NCI-H128 (cell line): Measurements from ENCODE around the gene MCOLN1.

Source experiments
- DNase-seq: peaks from one replicate; lab custom pipeline; 2025; ENCODE audit not compliant: unreplicated experiment; lab: John Stamatoyannopoulos, UW

The MCOLN1 gene

DNA sequence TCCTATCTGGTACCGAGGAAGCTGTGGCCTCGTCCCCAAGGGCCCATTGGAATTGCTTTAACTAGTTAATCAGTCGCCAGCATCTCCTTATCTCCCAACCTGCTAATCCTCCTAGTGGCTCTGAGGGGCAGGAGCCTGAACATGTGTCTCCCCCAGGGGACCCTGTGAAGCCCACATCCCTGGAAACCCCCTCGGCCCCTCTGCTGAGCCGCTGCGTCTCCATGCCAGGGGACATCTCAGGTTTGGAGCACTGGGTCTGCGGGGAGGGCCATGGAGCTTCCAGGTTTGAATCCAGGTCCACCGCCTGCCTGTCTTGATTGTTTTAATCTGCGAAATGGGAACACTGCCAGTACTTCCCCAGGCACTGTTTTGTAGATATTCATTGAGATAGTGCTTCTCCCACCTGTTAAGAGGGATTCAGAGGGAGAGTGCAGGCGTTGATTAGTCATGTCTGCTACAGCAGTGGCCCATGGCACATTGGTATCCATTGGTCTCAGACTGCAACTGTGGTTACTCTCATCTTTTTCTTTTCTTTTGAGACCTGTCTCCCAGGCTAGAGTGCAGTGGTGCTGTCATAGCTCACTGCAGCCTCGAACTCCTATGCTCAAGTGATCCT lies 19.5 kb downstream of the MCOLN1 start:
- DNase-seq: no peak

GRCh38 chr19:7542556-7543348 lies 20.3 kb downstream of the MCOLN1 start:
- no peak for DNase-seq

GRCh38 chr19:7544626-7545025 lies 22.2 kb downstream of the MCOLN1 start:
- no peak for DNase-seq

- DNase-seq: no peak
Measured at GRCh38 chr19:7545300-7545699, 22.9 kb downstream of the MCOLN1 start.

DNA sequence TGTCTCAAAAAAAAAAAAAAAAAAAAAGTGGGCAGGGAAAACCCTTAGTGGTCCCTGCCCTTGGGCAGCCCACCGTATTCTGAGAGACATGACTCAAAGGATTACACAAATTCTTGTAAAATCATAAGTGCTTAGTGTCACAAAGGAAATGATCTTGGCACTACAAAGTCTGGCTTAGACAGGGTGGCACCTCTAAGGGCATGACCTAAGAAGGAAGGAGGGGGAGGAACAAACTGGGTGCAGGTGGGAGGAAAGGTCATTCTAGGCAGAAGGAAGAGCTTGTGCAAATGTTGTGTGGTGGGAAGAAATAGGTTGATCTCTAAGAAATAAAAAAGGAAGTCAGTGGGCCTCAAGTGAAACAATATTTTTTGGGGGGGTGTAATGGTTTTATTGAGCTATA lies 23.5 kb downstream of the MCOLN1 start:
- no peak for DNase-seq

DNA sequence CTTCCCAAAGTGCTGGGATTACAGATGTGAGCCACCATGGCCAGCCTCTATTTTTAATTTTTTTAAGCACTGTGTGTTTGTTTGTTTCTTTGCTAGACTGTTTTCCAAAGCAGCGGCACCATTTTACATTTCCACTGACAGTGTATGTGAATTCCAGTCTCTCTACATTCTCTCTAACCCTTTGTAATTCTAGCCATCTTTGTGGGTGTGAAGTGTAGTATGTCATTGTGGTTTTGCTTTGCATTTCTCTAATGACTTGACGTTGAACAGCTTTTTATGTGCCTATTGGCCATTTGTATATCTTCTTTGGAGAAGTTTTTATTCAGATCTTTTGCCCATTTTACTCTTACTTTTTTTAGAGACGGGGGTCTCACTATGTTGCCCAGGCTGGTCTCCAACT lies 24.7 kb downstream of the MCOLN1 start:
- no peak for DNase-seq

DNA sequence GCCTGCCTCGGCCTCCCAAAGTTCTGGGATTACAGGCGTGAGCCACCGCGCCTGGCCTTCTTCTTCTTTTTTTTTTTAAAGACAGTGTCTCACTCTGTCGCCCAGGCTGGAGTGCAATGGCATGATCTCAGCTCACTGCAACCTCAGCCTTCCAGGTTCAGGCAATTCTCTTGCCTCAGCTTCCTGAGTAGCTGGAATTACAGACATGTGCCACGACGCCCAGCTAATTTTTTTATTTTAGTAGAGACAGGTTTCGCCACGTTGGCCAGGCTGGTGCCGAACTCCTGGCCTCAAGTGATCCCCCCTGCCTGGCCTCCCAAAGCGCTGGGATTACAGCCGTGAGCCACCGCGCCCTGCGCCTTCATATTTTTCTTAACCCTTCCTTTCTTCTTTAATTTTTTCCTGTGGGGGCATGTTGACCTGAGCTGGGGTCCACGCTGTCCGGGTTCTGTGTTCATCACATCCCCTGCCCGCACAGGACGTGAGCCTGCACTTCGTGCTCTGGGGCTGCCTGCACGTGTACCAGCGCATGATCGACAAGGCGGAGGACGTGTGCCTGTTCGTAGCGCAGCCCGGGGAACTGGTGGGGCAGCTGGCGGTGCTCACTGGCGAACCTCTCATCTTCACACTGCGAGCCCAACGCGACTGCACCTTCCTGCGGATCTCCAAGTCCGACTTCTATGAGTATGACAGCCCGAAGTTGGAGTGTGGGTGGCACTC lies 27.2 kb downstream of the MCOLN1 start:
- DNase-seq: no peak

DNA sequence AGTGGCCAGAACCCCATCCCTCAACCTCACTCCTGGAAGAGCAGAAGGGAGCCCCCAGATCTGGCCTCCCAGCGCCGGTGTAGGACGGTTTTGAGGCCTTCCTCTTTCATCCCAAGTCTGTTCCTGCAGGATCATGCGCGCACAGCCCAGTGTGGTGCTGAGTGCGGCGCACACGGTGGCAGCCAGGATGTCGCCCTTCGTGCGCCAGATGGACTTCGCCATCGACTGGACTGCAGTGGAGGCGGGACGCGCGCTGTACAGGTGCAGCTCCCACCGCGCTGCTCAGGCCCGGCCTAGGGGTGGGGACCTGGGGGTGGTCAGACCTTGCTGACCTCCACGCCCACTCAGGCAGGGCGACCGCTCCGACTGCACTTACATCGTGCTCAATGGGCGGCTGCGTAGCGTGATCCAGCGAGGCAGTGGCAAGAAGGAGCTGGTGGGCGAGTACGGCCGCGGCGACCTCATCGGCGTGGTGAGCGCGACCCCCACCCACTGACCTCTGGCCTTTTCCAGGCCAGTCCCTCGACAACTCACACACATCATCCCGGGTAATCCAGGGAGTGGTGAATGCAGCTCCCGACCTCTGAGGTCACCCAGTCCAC lies 27.8 kb downstream of the MCOLN1 start:
- DNase-seq: no peak

- no peak for DNase-seq
Measured at GRCh38 chr19:7550987-7551761, 28.8 kb downstream of the MCOLN1 start.

DNA sequence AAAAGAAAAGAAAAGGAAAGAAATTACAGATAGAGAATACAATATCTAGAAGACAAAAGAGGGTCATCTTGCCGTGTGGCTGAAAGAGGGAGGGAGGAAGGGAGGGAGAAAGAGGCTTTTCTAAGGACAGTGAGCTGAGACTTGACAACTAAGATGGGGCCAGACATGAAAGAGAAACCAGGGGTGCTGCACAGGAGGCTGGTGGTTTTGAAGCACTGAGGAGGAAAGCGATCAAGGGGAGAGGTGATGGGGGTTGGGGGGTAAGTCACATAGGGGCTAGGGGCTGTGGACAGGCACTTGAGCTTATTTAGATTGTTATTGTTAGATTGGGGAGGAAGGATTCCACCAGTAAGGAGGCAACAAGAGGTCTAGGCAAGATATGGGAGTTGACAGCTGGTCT lies 30.4 kb downstream of the MCOLN1 start:
- no peak for DNase-seq

GRCh38 chr19:7554565-7554964 lies 32.1 kb downstream of the MCOLN1 start:
- no peak for DNase-seq

DNA sequence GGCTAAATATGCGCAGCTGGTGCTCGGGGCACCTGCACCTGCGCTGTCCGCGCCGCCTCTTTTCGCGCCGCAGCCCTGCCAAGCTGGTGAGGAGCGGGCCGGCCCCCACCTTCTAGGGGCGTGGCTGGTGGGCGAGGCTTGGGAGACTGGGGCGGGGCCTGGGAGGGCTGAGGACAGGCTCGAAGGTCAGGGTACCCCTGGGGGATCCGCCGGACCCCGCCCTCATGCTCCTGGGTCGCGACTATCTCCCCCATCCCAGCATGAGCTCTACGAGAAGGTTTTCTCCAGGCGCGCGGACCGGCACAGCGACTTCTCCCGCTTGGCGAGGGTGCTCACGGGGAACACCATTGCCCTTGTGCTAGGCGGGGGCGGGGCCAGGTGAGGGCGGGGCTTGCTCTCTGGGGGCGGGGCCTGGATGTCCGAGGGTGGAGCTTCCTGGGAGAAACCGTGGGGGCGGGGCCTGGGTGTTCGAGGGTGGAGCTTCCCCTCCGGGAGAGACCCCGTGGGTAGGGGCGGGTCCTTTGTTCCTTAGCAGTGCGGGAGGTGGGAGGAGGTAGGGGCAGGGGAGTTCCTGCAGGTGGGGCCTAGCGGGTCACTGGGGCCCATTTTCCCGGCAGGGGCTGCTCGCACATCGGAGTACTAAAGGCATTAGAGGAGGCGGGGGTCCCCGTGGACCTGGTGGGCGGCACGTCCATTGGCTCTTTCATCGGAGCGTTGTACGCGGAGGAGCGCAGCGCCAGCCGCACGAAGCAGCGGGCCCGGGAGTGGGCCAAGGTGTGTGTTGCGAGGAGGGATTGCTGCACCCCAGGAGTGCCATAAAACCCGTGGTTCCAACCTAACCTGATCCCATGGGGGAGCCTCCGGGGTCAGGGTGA lies 32.8 kb downstream of the MCOLN1 start:
- DNase-seq: no peak

DNA sequence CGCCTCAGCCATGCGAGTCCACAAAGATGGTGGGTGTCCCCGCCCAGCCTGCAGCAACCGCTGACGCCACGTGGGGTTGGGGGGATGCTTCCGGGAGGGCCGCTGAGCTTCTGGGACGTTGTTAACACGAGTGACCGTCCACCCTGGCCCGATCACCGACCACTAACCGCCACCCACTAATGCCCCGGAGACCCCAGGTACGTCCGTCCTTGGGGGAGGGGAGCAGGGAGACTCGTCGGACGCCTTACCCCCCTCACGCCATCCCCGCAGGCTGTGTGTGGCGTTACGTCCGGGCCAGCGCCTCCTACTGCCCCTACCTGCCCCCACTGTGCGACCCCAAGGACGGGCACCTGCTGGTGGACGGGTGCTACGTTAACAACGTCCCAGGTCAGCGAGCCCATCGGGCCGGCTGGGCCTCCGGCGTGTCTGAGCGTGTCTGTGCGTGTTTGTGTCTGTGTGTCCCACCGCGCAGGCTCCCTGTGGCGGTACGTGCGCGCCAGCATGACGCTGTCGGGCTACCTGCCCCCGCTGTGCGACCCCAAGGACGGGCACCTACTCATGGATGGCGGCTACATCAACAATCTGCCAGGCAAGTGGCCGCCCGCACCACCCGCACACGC lies 34.4 kb downstream of the MCOLN1 start:
- no peak for DNase-seq

DNA sequence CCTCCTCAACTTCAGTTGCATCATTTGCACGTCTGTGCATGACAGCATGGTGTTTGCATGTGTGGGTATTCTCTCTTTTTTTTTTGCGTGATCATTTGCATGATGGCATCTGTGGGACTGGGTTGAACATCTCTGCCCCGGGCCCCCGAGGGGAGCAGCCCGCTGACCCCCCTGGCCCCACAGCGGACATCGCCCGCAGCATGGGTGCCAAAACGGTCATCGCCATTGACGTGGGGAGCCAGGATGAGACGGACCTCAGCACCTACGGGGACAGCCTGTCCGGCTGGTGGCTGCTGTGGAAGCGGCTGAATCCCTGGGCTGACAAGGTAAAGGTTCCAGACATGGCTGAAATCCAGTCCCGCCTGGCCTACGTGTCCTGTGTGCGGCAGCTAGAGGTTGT lies 36.2 kb downstream of the MCOLN1 start:
- DNase-seq: no peak

DNA sequence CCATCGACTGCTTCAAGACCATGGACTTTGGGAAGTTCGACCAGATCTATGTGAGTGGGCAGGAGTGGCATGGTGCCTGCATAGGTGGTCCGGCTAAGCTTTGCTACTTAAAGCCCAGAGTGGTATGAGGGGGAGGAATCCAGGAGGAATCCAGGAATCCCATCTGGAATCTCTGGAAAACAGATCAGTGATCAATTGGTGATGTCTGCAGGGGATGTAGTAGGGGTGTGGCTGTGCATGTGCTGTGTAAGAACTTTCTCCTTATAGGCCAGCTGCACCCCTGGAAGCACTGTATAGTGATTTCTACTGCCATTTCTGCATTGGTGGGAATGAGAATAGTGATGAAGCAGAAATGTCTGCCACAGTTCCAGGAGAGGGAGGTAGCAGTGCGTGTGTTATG lies 36.7 kb downstream of the MCOLN1 start:
- DNase-seq: no peak

DNA sequence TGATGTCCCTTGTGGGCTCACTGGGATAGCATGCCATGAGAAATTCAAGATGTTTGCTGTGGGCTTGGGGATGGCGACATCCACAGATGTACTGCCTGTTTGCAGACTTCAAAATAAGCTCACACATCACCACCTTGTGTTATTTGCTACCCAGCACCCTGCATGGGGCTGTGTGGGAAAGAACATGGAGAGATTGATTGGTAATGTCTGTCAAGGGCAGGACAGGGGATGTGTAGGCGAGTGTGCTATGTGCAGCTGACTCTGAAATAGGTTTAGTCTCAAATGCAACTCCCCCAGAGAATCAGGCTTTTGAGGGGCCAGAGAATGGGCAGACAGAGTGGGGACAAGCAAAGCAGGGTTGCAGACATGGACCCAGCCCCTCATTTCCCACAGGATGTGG lies 37.8 kb downstream of the MCOLN1 start:
- no peak for DNase-seq

- no peak for DNase-seq
Measured at GRCh38 chr19:7561325-7561724, 38.9 kb downstream of the MCOLN1 start.

DNA sequence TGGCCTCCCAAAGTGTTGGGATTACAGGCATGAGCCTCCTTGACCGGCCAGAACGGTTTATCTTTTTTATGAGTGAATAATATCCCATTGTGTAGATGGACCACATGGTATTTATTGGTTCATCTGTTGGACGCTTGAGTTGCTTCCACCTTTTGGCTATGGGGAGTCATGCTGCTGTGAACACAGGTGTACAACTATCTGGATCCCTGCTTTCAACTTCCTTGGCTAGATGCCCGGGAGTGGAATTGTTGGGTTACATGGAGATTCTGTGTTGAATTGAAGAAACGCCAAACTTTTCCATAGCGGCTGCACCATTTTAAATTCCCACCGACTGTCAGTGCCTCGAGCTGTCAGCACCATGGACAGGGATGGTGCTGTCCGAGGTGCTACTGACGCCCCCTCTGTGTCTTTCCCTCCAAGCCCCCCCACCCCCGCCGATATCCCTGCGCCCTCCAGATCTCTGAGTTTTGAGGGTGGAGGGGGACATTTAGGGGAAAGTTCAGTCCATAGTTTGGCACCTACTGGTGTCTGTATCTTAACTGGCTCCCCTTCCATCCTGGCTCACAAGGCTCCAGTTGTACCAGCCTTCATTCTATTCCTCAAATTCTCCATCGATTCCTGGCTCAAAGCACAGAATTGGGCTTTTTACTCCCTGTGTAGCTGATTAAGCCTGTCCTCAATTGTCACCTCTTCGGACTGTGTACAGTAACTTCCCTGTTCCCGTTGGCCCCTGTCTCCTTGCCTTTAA lies 40.4 kb downstream of the MCOLN1 start:
- no peak for DNase-seq

DNA sequence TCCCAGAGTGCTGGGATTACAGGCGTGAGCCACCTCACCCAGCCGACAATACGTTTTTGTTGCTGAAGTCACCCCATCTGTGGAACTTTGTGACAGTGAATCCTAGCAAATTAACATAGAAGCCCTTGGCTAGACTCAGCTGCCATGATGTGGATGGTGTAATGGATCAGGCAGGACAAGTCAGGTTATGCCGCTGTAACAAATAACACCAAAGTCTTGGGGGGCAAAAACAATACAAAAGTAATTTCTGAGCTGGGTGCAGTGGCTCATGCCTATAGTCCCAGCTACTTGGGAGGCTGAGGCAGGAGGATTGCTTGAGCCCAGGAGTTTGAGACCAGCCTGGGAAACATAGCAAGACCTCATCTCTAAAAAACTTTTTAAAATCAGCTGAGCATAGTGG lies 42.4 kb downstream of the MCOLN1 start:
- no peak for DNase-seq
